ENCODE measurements around the gene ZFPM1. TPM values are rescaled to one million over a fixed set of nuclear protein-coding genes. Genes with fewer than 3 reads are reported as not detected.

ZFPM1 gene
- total and polyA plus RNA-seq, 2 of the 8 experiments (the other 6 are each of a cell fraction or from before 2014, with no cell fraction given), result 0.74 to 4.8 TPM

GRCh38 chr16:88422733-88423447 is 30.2 kb upstream of the ZFPM1 start:
- FAIRE-seq, result no peak
- no peaks in the 10 kb centered on the region for H3K36me3 ChIP-seq (ENCODE audit: control insufficient read depth in 2 of 4, insufficient read depth in 4 of 4, low read length in 3 of 4)
- no peak for TF ChIP-seq SP2 (IDR thresholded peaks at IDR 0.05; ENCODE audit: low read length)
- TF ChIP-seq SIX5 (IDR thresholded peaks at IDR 0.05; ENCODE audit: low read depth, low read length), result no peak
- TF ChIP-seq SIRT6 (IDR thresholded peaks at IDR 0.05; ENCODE audit: low read length), result no peak
- no peak for TF ChIP-seq TAF7 (optimal IDR thresholded peaks at IDR 0.05; ENCODE audit: borderline replicate concordance, low read depth, low read length)
- no peak for TF ChIP-seq RAD21 (IDR thresholded peaks at IDR 0.05 in 1 of 2, conservative IDR thresholded peaks at IDR 0.05 in 1 of 2; ENCODE audit: low read depth in 2 of 2, low read length in 2 of 2)
- TF ChIP-seq NRF1 (IDR thresholded peaks at IDR 0.05; ENCODE audit: low read depth, low read length), result no peak
- TF ChIP-seq RXRA (IDR thresholded peaks at IDR 0.05; ENCODE audit: insufficient read depth, low read depth, low read length), result no peak
- TF ChIP-seq CTBP2 (IDR thresholded peaks at IDR 0.05; ENCODE audit: borderline replicate concordance, insufficient read depth, insufficient read length, low read length), result no peak
- TF ChIP-seq MAFK (IDR thresholded peaks at IDR 0.05; ENCODE audit: low read depth, low read length), result no peak
- TF ChIP-seq POU5F1 (IDR thresholded peaks at IDR 0.05; ENCODE audit: low read depth, low read length), result no peak
- TF ChIP-seq KDM5A (IDR thresholded peaks at IDR 0.05; ENCODE audit: low read length), result no peak
- TF ChIP-seq ZNF274 (IDR thresholded peaks at IDR 0.05; ENCODE audit: borderline replicate concordance, extremely low read depth, low read length), result no peak
- no peak for TF ChIP-seq CHD1 (IDR thresholded peaks at IDR 0.05; ENCODE audit: low read depth, low read length)
- no peak for TF ChIP-seq SAP30 (IDR thresholded peaks at IDR 0.05; ENCODE audit: insufficient read depth, insufficient replicate concordance, low read length)

More at GRCh38 chr16:88422733-88423447, 30.2 kb upstream of the ZFPM1 start:
- Histone ChIP-seq H4K8ac (ENCODE audit: extremely low read depth, insufficient read depth, low read length) (no peak overlapping the region), H3K4me2 (ENCODE audit: insufficient read depth in 1 of 2, low read depth in 2 of 2, low read length in 2 of 2) (no peak overlapping the region), H4K5ac (ENCODE audit: insufficient read length, low read depth, low read length) (no peak overlapping the region), H3K9ac (replicated peaks in 1 of 4; ENCODE audit: extremely low read depth in 1 of 4, low read depth in 3 of 4, low read length in 3 of 4) (no peak overlapping the region), H2BK15ac (ENCODE audit: low read length) (no peak overlapping the region), H3K4me3 (ENCODE audit: extremely low read depth in 1 of 4, insufficient read depth in 2 of 4, low read depth in 3 of 4, low read length in 4 of 4) (no peak overlapping the region), H2BK120ac (replicated peaks; ENCODE audit: low read depth, low read length) (no peak overlapping the region), H3K79me1 (ENCODE audit: low read depth, low read length) (no peaks in the 10 kb centered on the region), H3K4ac (replicated peaks; ENCODE audit: insufficient read length, low read depth, low read length) (no peak overlapping the region), H3K23ac (ENCODE audit: insufficient read length) (no peak overlapping the region), H3K14ac (ENCODE audit: insufficient read length) (no peak overlapping the region), H4K20me1 (replicated peaks in 1 of 2; ENCODE audit: control insufficient read depth in 1 of 2, insufficient read depth in 2 of 2, low read length in 2 of 2) (peaks cover 0 to 11% of the 10 kb centered on the region in 2 experiments), H2AK5ac (ENCODE audit: low read depth, low read length) (no peak overlapping the region), H3K23me2 (ENCODE audit: low read depth, low read length) (peaks cover 14% of the 10 kb centered on the region; the same call in 1 of the 2 replicates), H3K18ac (ENCODE audit: extremely low read depth, low read length) (no peak overlapping the region), H3K27me3 (replicated peaks in 1 of 4; ENCODE audit: control insufficient read depth in 3 of 4, extremely low read depth in 1 of 4, insufficient read depth in 3 of 4, low read length in 3 of 4) (no peaks in the 10 kb centered on the region), H3K4me1 (replicated peaks in 1 of 4; ENCODE audit: control insufficient read depth in 3 of 4, insufficient read depth in 4 of 4, low read length in 3 of 4) (no peaks in the 10 kb centered on the region), H2BK20ac (ENCODE audit: low read length) (no peak overlapping the region), H2AFZ (ENCODE audit: low read length) (no peak overlapping the region), H3K79me2 (ENCODE audit: control insufficient read depth in 1 of 2, insufficient read depth in 2 of 2, low read length in 2 of 2) (no peaks in the 10 kb centered on the region), H3K9me3 (ENCODE audit: insufficient read depth in 2 of 2, low read depth in 1 of 2, low read length in 1 of 2) (no peaks in the 10 kb centered on the region), H3K27ac (ENCODE audit: low read depth, low read length) (no peak overlapping the region), H2BK5ac (ENCODE audit: low read depth, low read length) (no peak overlapping the region), H4K91ac (replicated peaks; ENCODE audit: insufficient read length, low read length) (no peak overlapping the region), H3K56ac (replicated peaks; ENCODE audit: insufficient read length, low read depth, low read length) (peak overlapping the region; percentile 96), H2BK12ac (ENCODE audit: low read depth, low read length) (no peak overlapping the region)
- ChIA-PET POLR2A (ENCODE audit: partially characterized antibody) (no interaction called here), CTCF (ENCODE audit: partially characterized antibody) (no interaction called here)
- no peak for DNase-seq (ENCODE audit: low read depth in 1 of 2, low spot score in 2 of 2)
- WGBS, 2 experiments (ENCODE audit: extremely low coverage in 1 of 2, insufficient coverage in 1 of 2, insufficient read length in 1 of 2, insufficient replicate concordance in 2 of 2, low coverage in 1 of 2, low lambda C conversion rate in 2 of 2, missing lambda C conversion rate in 1 of 2), result 56% methylated on average over 3 of the region's 3 CpGs; no CpG with 5 or more reads in 1 of the 2 experiments
